Endodermal cell (in vitro differentiated cells): ENCODE data around the gene MRPL40. TPM values are rescaled to one million over a fixed set of nuclear protein-coding genes. Genes with fewer than 3 reads are reported as not detected.

Experiments
- DNase-seq: peaks from one replicate; pipeline ENCODE4 v3.0.0-alpha.2; 2017
- H3K27ac ChIP-seq: 2 replicates; pipeline ENCODE4 v1.5.1; 2013; ENCODE audit warnings: mild to moderate bottlenecking, low read depth, low read length, moderate library complexity
- H3K27me3 ChIP-seq: 2 replicates; pipeline ENCODE4 v1.6.1; 2013; ENCODE audit warnings: mild to moderate bottlenecking, low read length, moderate library complexity; ENCODE audit not compliant: insufficient read depth, control insufficient read depth, poor library complexity, severe bottlenecking
- H3K36me3 ChIP-seq: 2 replicates; pipeline ENCODE4 v1.7.0; 2013; ENCODE audit warnings: mild to moderate bottlenecking, low read length, moderate library complexity; ENCODE audit not compliant: control insufficient read depth, insufficient read depth
- H3K4me1 ChIP-seq: one replicate; pipeline ENCODE4 v1.7.0; 2013; ENCODE audit warnings: low read length; ENCODE audit not compliant: control insufficient read depth, insufficient read depth
- H3K4me3 ChIP-seq: 2 replicates; pipeline ENCODE4 v1.5.1; 2013; ENCODE audit warnings: mild to moderate bottlenecking, low read length, moderate library complexity
- H3K9ac ChIP-seq: 2 replicates; pipeline ENCODE4 v1.6.1; 2013; ENCODE audit warnings: mild to moderate bottlenecking, low read length, moderate library complexity; ENCODE audit not compliant: poor library complexity, severe bottlenecking; ENCODE audit errors: extremely low read depth
- H3K9me3 ChIP-seq: 2 replicates; pipeline ENCODE4 v1.6.1; 2013; ENCODE audit warnings: mild to moderate bottlenecking, low read length, moderate library complexity; ENCODE audit not compliant: control insufficient read depth
- H3K27ac Mint-ChIP-seq: 2 replicates; pipeline ENCODE4 v1.8.0; 2020; ENCODE audit warnings: mixed read lengths
- H3K27me3 Mint-ChIP-seq: 2 replicates; pipeline ENCODE4 v1.8.0; 2021; ENCODE audit warnings: mild to moderate bottlenecking, mixed read lengths; ENCODE audit not compliant: insufficient read depth
- H3K36me3 Mint-ChIP-seq: 2 replicates; pipeline ENCODE4 v1.8.0; 2020; ENCODE audit warnings: low read depth, mixed read lengths
- H3K4me1 Mint-ChIP-seq: 2 replicates; pipeline ENCODE4 v1.8.0; 2020; ENCODE audit warnings: mixed read lengths
- H3K4me3 Mint-ChIP-seq: 2 replicates; pipeline ENCODE4 v1.8.0; 2020; ENCODE audit warnings: mild to moderate bottlenecking, moderate library complexity, mixed read lengths
- H3K9me3 Mint-ChIP-seq: 2 replicates; pipeline ENCODE4 v1.8.0; 2020; ENCODE audit warnings: mild to moderate bottlenecking, mixed read lengths
- CTCF ChIP-seq: fragments of 200-600 bp; sonication (generic); conservative IDR thresholded peaks from 2 replicates; pipeline ENCODE4 v1.5.0; 2021; ENCODE audit warnings: antibody characterized with exemption, mild to moderate bottlenecking
- WGBS, 2 experiments: methylation state at CpG; one replicate each; pipeline versions ENCODE4 v1.1.5 to v1.1.7; 2013; ENCODE audit warnings: missing lambda C conversion rate in 2 of 2, mixed read lengths in 1 of 2; ENCODE audit not compliant: insufficient coverage in 1 of 2, insufficient read length in 1 of 2; 5-methylcytosine and 5-hydroxymethylcytosine counted together
- total RNA-seq, 2 donors: library from RNA; stranded (reverse); fragmentation: NEBNext Ultra II Directional in 1 of 2; extraction: Animal tissue kit (Norgen Biotek cat#: 25700) in 1 of 2; gene quantifications; 2 replicates in 1 of 2; 3 replicates in 1 of 2; pipeline ENCODE4 v1.2.1, GENCODE V29; 2021

The MRPL40 gene
- total RNA-seq, 2 donors from 2014 or later, result 20.3 to 26.5 TPM

- no peaks in the 10 kb centered on the region for H3K9me3 ChIP-seq
- H3K4me3 Mint-ChIP-seq, result no peak overlapping the region
- H3K4me3 ChIP-seq, result no peak overlapping the region
Observed at GRCh38 chr22:19393704-19394103, 38.6 kb upstream of the MRPL40 start.

GRCh38 chr22:19394274-19395050, 37.9 kb upstream of the MRPL40 start:
- Mint-ChIP-seq H3K27ac (no peak overlapping the region), H3K4me3 (no peak overlapping the region), H3K36me3 (peaks cover 63% of the 10 kb centered on the region), H3K9me3 (no peaks in the 10 kb centered on the region), H3K27me3 (no peaks in the 10 kb centered on the region), H3K4me1 (no peaks in the 10 kb centered on the region)
- H3K9me3 ChIP-seq, result no peaks in the 10 kb centered on the region
- no peaks in the 10 kb centered on the region for H3K4me1 ChIP-seq
- no peak overlapping the region for H3K27ac ChIP-seq
- H3K27me3 ChIP-seq, result no peaks in the 10 kb centered on the region
- H3K4me3 ChIP-seq, result no peak overlapping the region
- no peak for TF ChIP-seq CTCF
- no peak overlapping the region for H3K9ac ChIP-seq
- 93 to 94% methylated on average over 6 to 8 of the region's 8 CpGs for WGBS, 2 experiments
- H3K36me3 ChIP-seq, result peaks cover 83% of the 10 kb centered on the region
- peak; percentile 25 for DNase-seq

More at GRCh38 chr22:19393704-19394103, 38.6 kb upstream of the MRPL40 start:
- H3K36me3 Mint-ChIP-seq, result peaks cover 65% of the 10 kb centered on the region
- Histone ChIP-seq H3K9ac (no peak overlapping the region), H3K4me1 (no peaks in the 10 kb centered on the region), H3K36me3 (peaks cover 80% of the 10 kb centered on the region), H3K27me3 (no peaks in the 10 kb centered on the region), H3K27ac (no peak overlapping the region)
- WGBS, 2 experiments, result 84 to 89% methylated on average over 5 of the region's 5 CpGs
- DNase-seq, result peak; percentile 37
- H3K9me3 Mint-ChIP-seq, result no peaks in the 10 kb centered on the region
- no peak overlapping the region for H3K27ac Mint-ChIP-seq
- no peak for TF ChIP-seq CTCF
- H3K27me3 Mint-ChIP-seq, result no peaks in the 10 kb centered on the region
- H3K4me1 Mint-ChIP-seq, result no peaks in the 10 kb centered on the region

GRCh38 chr22:19395276-19395675, 37.1 kb upstream of the MRPL40 start:
- Histone ChIP-seq H3K9ac (no peak overlapping the region), H3K4me1 (no peaks in the 10 kb centered on the region), H3K4me3 (no peak overlapping the region), H3K27me3 (no peaks in the 10 kb centered on the region), H3K9me3 (no peaks in the 10 kb centered on the region), H3K36me3 (peaks cover 81% of the 10 kb centered on the region), H3K27ac (no peak overlapping the region)
- no peaks in the 10 kb centered on the region for H3K4me1 Mint-ChIP-seq
- no peak overlapping the region for H3K27ac Mint-ChIP-seq
- no peak overlapping the region for H3K4me3 Mint-ChIP-seq
- H3K36me3 Mint-ChIP-seq, result peaks cover 58% of the 10 kb centered on the region
- no peaks in the 10 kb centered on the region for H3K27me3 Mint-ChIP-seq
- 93 to 98% methylated on average over 4 of the region's 4 CpGs for WGBS, 2 experiments
- no peaks in the 10 kb centered on the region for H3K9me3 Mint-ChIP-seq
- no peak for TF ChIP-seq CTCF
- peak; percentile 24 for DNase-seq
